Measurements from ENCODE around the gene LRMDA. TPM values are rescaled to one million over a fixed set of nuclear protein-coding genes. Genes with fewer than 3 reads are reported as not detected.
"Not testable (repeated sequence)": the region's sequence is repeated elsewhere in the genome, so short reads cannot be mapped to it uniquely, and the experiment has no call there.

The LRMDA gene
- total RNA-seq, 3 donors from 2014 or later = 9.4 to 14.9 (median 10.3) TPM

DNA sequence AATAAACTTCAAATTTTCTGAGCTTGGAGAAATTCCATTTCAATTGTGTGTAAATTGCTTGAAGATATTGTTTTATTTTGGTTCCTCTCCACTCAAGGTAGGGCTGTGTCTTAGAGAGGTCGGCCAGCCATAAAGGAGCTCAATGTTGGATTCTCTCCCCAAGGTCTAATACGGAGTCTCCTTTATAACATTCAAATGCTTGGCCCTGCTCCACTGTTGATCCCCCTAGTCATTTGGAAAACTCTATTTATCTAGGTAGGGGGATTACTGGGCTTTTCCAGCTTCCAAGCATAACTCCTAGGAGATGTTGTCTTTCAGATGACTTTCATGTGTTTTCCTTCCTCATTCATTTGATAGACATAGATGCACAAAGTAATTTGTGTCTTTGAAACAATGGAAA, 170.9 kb downstream of the LRMDA start:
- ATAC-seq = no peak

DNA sequence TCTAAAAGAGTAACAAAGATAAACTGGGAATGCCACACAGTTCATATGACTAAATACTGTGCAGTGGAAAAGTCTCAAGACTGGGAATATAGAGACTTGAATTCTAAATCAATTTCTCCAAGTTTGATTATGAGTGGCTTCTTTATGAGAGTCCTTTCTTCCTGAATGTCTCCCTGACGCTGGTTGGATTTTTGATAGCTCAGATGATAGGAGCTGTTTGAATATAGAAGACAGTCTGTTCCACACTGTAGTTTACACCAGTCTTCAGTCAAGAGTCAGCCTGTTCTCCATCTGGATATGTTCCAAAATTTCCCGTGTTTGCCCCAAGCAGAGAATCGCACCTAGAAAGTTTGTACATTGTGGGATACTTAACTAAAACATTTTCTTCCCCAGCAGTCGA, 173.7 kb downstream of the LRMDA start:
- no peak for ATAC-seq
- TF ChIP-seq, protein P1, sequence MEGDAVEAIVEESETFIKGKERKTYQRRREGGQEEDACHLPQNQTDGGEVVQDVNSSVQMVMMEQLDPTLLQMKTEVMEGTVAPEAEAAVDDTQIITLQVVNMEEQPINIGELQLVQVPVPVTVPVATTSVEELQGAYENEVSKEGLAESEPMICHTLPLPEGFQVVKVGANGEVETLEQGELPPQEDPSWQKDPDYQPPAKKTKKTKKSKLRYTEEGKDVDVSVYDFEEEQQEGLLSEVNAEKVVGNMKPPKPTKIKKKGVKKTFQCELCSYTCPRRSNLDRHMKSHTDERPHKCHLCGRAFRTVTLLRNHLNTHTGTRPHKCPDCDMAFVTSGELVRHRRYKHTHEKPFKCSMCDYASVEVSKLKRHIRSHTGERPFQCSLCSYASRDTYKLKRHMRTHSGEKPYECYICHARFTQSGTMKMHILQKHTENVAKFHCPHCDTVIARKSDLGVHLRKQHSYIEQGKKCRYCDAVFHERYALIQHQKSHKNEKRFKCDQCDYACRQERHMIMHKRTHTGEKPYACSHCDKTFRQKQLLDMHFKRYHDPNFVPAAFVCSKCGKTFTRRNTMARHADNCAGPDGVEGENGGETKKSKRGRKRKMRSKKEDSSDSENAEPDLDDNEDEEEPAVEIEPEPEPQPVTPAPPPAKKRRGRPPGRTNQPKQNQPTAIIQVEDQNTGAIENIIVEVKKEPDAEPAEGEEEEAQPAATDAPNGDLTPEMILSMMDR (IDR thresholded peaks at IDR 0.05) = no peak
- intact Hi-C loops (cut with DNase I, micrococcal nuclease) = no loop called here

More for the DNA sequence above, 170.9 kb downstream of the LRMDA start:
- Histone ChIP-seq H3K9me3 (no peaks in the 10 kb centered on the region), H3K36me3 (ENCODE audit: low read depth) (no peaks in the 10 kb centered on the region), H3K4me1 (ENCODE audit: low read depth) (no peaks in the 10 kb centered on the region), H3K4me3 (no peak overlapping the region)
- intact Hi-C loops (cut with DNase I, micrococcal nuclease) = no loop called here
- no peak for DNase-seq
- TF ChIP-seq, protein P1 (IDR thresholded peaks at IDR 0.05) = no peak

DNA sequence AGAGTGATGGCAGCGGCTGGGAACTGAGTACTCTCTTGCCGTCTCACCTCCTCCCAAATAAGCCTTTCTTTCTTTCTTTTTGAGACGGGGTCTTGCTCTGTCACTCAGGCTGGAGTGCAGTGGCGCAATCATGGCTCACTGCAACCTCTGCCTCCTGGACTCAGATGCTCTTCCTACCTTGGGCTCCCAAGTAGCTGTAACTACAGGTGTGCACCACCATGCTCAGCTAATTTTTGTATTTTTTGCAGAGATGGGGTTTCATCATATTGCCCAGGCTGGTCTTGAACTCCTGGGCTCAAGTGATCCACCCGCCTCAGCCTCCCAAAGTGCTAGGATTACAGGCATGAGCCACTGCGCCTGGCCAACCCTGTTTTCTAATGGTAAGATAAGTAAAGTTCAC, 174.4 kb downstream of the LRMDA start:
- H3K4me1 ChIP-seq (ENCODE audit: low read depth); DNase-seq; H3K36me3 ChIP-seq (ENCODE audit: low read depth); H3K4me3 ChIP-seq; ATAC-seq; intact Hi-C loops (cut with DNase I, micrococcal nuclease); H3K9me3 ChIP-seq: not testable (repeated sequence)

More for the DNA sequence above, 173.7 kb downstream of the LRMDA start:
- Histone ChIP-seq H3K4me1 (ENCODE audit: low read depth) (no peaks in the 10 kb centered on the region), H3K4me3 (no peak overlapping the region), H3K9me3 (no peaks in the 10 kb centered on the region), H3K36me3 (ENCODE audit: low read depth) (no peaks in the 10 kb centered on the region)
- DNase-seq = no peak

DNA sequence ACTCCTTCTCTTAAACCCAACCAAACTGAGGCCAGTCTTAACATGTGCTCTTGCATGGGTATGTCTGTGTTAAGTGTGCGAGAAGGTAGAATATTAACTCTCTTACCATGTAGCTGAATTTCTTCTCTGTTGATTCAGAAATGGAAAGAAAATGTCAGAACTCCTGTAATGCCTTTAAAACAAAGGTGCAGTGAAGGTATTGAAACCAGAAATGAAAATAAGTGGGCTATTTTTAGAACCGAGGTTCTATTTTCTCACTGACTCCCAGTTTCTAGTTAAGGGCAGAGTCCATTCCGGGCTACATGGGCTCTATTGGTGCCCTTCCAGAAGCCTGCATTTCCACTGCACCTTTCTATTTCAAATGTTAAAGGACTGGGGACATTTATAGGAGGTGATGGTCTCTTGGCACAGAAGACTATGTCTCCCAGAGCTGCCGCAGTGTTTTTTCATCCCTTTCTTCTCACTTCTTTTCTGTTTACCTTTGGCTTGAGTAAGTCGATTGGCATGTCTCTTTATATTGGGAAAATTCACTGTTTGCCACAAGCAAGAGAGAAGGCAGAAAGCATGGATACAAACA, 174.9 kb downstream of the LRMDA start:
- DNase-seq (no peak), ATAC-seq (no peak)
- TF ChIP-seq, protein P1 (IDR thresholded peaks at IDR 0.05) = no peak
- no peaks in the 10 kb centered on the region for H3K36me3 ChIP-seq (ENCODE audit: low read depth)
- no peaks in the 10 kb centered on the region for H3K9me3 ChIP-seq
- no peak overlapping the region for H3K4me3 ChIP-seq
- H3K4me1 ChIP-seq (ENCODE audit: low read depth) = peaks cover 5% of the 10 kb centered on the region
- intact Hi-C loops (cut with DNase I, micrococcal nuclease) = no loop called here

DNA sequence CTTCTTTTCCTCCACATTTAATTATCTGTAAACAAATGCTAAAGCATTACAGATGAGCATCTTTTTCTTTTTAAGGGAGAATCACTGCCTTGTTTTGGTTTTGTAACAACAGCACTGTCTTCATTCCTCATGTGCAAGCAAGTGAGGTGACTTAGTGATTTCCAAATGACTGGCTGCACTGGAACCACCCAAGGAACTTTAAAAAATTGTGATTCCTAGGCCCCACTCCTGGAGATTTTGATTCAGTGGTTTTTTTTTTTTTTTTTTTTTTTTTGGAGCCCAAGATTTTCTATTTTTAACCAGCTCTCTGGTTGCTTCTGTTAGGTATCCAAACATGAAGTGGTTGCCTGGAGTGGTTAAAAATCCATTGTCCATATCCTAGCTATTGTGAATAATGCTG, 176.2 kb downstream of the LRMDA start:
- DNase-seq (no peak), ATAC-seq (no peak)
- peaks cover 5% of the 10 kb centered on the region for H3K4me1 ChIP-seq (ENCODE audit: low read depth)
- H3K36me3 ChIP-seq (ENCODE audit: low read depth) = no peaks in the 10 kb centered on the region
- no peak overlapping the region for H3K4me3 ChIP-seq
- intact Hi-C loops (cut with DNase I, micrococcal nuclease) = no loop called here
- no peaks in the 10 kb centered on the region for H3K9me3 ChIP-seq
- TF ChIP-seq, protein P1 (IDR thresholded peaks at IDR 0.05) = no peak

DNA sequence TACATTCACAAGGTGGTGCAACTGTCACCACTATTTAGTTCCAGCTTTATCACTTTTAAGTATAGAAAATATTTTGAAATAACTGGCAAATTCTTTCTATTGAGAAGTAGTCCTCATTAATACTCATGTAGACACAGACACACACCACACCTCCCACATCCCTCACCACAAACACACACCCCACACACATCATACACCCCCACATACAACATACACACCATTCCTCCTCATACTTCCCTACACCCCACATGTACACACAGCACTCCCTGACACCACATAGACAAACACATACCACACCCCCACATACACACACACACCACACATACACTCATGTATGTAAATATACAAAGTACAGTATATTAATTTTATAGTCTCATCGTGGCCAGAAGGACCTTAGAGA, 178.8 kb downstream of the LRMDA start:
- Histone ChIP-seq H3K4me1 (ENCODE audit: low read depth) (peaks cover 5% of the 10 kb centered on the region), H3K4me3 (no peak overlapping the region), H3K9me3 (no peaks in the 10 kb centered on the region), H3K36me3 (ENCODE audit: low read depth) (no peaks in the 10 kb centered on the region)
- intact Hi-C loops (cut with DNase I, micrococcal nuclease) = no loop called here
- TF ChIP-seq, protein P1 (IDR thresholded peaks at IDR 0.05) = no peak
- no peak for ATAC-seq
- DNase-seq = no peak

Measured in mucosa of descending colon (tissue), 3 donors.